Measurements from ENCODE around the gene LYL1.

DNA sequence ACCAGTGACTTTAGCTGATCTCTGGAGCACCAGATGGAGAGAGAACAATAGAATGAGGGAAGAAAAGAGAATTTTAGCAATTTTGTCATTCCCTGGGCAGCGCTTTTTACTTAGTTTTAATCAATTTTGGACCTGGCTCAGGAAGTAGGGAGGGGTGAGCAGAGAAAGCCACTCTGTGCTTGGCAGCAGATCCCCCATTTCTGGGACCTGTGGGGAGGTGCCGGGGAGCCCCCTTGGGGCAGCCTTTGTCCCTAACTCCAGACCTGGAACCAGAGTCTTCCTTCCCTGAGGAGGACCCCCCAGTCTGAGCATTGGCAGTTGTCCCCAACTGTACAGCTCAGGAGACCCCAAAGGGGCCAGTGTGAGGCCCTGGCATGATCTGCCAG, 10.5 kb downstream of the LYL1 start:
- TF ChIP-seq, protein P1, sequence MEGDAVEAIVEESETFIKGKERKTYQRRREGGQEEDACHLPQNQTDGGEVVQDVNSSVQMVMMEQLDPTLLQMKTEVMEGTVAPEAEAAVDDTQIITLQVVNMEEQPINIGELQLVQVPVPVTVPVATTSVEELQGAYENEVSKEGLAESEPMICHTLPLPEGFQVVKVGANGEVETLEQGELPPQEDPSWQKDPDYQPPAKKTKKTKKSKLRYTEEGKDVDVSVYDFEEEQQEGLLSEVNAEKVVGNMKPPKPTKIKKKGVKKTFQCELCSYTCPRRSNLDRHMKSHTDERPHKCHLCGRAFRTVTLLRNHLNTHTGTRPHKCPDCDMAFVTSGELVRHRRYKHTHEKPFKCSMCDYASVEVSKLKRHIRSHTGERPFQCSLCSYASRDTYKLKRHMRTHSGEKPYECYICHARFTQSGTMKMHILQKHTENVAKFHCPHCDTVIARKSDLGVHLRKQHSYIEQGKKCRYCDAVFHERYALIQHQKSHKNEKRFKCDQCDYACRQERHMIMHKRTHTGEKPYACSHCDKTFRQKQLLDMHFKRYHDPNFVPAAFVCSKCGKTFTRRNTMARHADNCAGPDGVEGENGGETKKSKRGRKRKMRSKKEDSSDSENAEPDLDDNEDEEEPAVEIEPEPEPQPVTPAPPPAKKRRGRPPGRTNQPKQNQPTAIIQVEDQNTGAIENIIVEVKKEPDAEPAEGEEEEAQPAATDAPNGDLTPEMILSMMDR (IDR thresholded peaks at IDR 0.05; ENCODE audit: low read depth, low read length, poor library complexity, severe bottlenecking): no peak
- TF ChIP-seq EZH2phosphoT487 (IDR thresholded peaks at IDR 0.05; ENCODE audit: borderline replicate concordance, low read length): no peak

Data from DOHH2 (cell line).